Duodenal mucosa (tissue), 2 donors: ENCODE measurements around the gene GIPC2.
"Not testable (repeated sequence)": the region's sequence is repeated elsewhere in the genome, so short reads cannot be mapped to it uniquely, and the experiment has no call there.

ENCODE experiments used
- H3K27ac ChIP-seq: one replicate; pipeline ENCODE4 v1.7.0; 2013; ENCODE audit warnings: low read depth, low read length
- H3K27me3 ChIP-seq, 2 donors: one replicate each; pipeline ENCODE4 v1.7.0; 2013; ENCODE audit warnings: low read length in 2 of 2, control low read depth in 1 of 2; ENCODE audit not compliant: insufficient read depth in 2 of 2, control insufficient read depth in 1 of 2
- H3K36me3 ChIP-seq, 2 donors: one replicate each; pipeline ENCODE4 v1.7.0; 2013; ENCODE audit warnings: low read length in 2 of 2, control low read depth in 1 of 2; ENCODE audit not compliant: insufficient read depth in 2 of 2, control insufficient read depth in 1 of 2
- H3K4me1 ChIP-seq, 2 donors: one replicate each; pipeline ENCODE4 v1.7.0; 2013; ENCODE audit warnings: low read length in 2 of 2, control low read depth in 1 of 2; ENCODE audit not compliant: insufficient read depth in 2 of 2, control insufficient read depth in 1 of 2
- H3K4me3 ChIP-seq, 2 donors: one replicate each; pipeline ENCODE4 v1.7.0; 2013; ENCODE audit warnings: low read length in 2 of 2, low read depth in 1 of 2
- H3K9ac ChIP-seq, 2 donors: one replicate each; pipeline ENCODE4 v1.7.0; 2013; ENCODE audit warnings: low read length in 2 of 2, low read depth in 1 of 2
- H3K9me3 ChIP-seq, 2 donors: one replicate each; pipeline ENCODE4 v1.7.0; 2013; ENCODE audit warnings: low read length in 2 of 2, control low read depth in 1 of 2; ENCODE audit not compliant: control insufficient read depth in 1 of 2

GIPC2 gene

GRCh38 chr1:78045926-78046778 is at the start of gene GIPC2:
Gene GIPC2 (plus strand): TSS chr1:78045966. CDS start chr1:78046095, 129 bp downstream.
- Histone ChIP-seq H3K9ac (peak within 1 kb of the TSS; percentile 78 to 85), H3K4me3 (peak within 1 kb of the TSS; percentile 72 to 82), H3K27ac (peak within 1 kb of the TSS; percentile 72), H3K36me3 (no peaks in the 10 kb centered on the region), H3K4me1 (peaks cover 12 to 21% of the 10 kb centered on the region in 2 donors), H3K9me3 (no peaks in the 10 kb centered on the region), H3K27me3 (peaks cover 0 to 7% of the 10 kb centered on the region in 2 donors)

- no peak overlapping the region for H3K4me3 ChIP-seq
- no peak overlapping the region for H3K9ac ChIP-seq
- no peaks in the 10 kb centered on the region for H3K9me3 ChIP-seq
- H3K27ac ChIP-seq: no peak overlapping the region
- H3K36me3 ChIP-seq: no peaks in the 10 kb centered on the region
- no peaks in the 10 kb centered on the region for H3K27me3 ChIP-seq
- H3K4me1 ChIP-seq: peaks cover 0 to 6% of the 10 kb centered on the region in 2 donors
Measured at GRCh38 chr1:77996734-77997133, 49.0 kb upstream of the GIPC2 start.

- H3K9me3 ChIP-seq, H3K4me1 ChIP-seq, H3K27me3 ChIP-seq, H3K27ac ChIP-seq, H3K9ac ChIP-seq, H3K36me3 ChIP-seq, H3K4me3 ChIP-seq: not testable (repeated sequence)
Measured at GRCh38 chr1:78000536-78000935, 45.2 kb upstream of the GIPC2 start.

GRCh38 chr1:78003070-78003746 is 42.6 kb upstream of the GIPC2 start:
- H3K9ac ChIP-seq: no peak overlapping the region
- H3K4me3 ChIP-seq: no peak overlapping the region
- no peaks in the 10 kb centered on the region for H3K36me3 ChIP-seq

GRCh38 chr1:78003882-78004718 is 41.7 kb upstream of the GIPC2 start:
- H3K4me3 ChIP-seq: peak overlapping the region; percentile 73 to 90
- H3K36me3 ChIP-seq: no peaks in the 10 kb centered on the region
- peak overlapping the region; percentile 83 for H3K27ac ChIP-seq

More at GRCh38 chr1:78003070-78003746, 42.6 kb upstream of the GIPC2 start:
- no peak overlapping the region for H3K27ac ChIP-seq
- no peaks in the 10 kb centered on the region for H3K27me3 ChIP-seq
- no peaks in the 10 kb centered on the region for H3K9me3 ChIP-seq
- peaks cover 0 to 18% of the 10 kb centered on the region in 2 donors for H3K4me1 ChIP-seq

GRCh38 chr1:78004719-78005447 is 40.9 kb upstream of the GIPC2 start, which contains the start of gene DNAJB4:
Gene DNAJB4 (plus strand): TSS chr1:78004939. CDS start chr1:78005111, 172 bp downstream.
- H3K9ac ChIP-seq: peak within 1 kb of the TSS; percentile 33 to 98
- H3K27me3 ChIP-seq: no peaks in the 10 kb centered on the region
- H3K36me3 ChIP-seq: no peaks in the 10 kb centered on the region
- H3K9me3 ChIP-seq: no peaks in the 10 kb centered on the region
- peaks cover 0 to 18% of the 10 kb centered on the region in 2 donors for H3K4me1 ChIP-seq
- H3K4me3 ChIP-seq: peak within 1 kb of the TSS; percentile 73 to 90
- H3K27ac ChIP-seq: peak within 1 kb of the TSS; percentile 83

More at GRCh38 chr1:78003882-78004718, 41.7 kb upstream of the GIPC2 start:
- Histone ChIP-seq H3K4me1 (peaks cover 0 to 18% of the 10 kb centered on the region in 2 donors), H3K27me3 (no peaks in the 10 kb centered on the region), H3K9me3 (no peaks in the 10 kb centered on the region), H3K9ac (peak overlapping the region; percentile 33 to 98)

- H3K4me1 ChIP-seq: peaks cover 0 to 18% of the 10 kb centered on the region in 2 donors
Measured at GRCh38 chr1:78005448-78005722, 40.4 kb upstream of the GIPC2 start.

GRCh38 chr1:78005755-78006154 is 40.0 kb upstream of the GIPC2 start:
- no peaks in the 10 kb centered on the region for H3K9me3 ChIP-seq
- peak overlapping the region; percentile 73 to 90 for H3K4me3 ChIP-seq
- peak overlapping the region; percentile 33 to 98 for H3K9ac ChIP-seq
- no peaks in the 10 kb centered on the region for H3K27me3 ChIP-seq
- H3K36me3 ChIP-seq: no peaks in the 10 kb centered on the region
- H3K27ac ChIP-seq: peak overlapping the region; percentile 27
- H3K4me1 ChIP-seq: peaks cover 0 to 18% of the 10 kb centered on the region in 2 donors

More at GRCh38 chr1:78005448-78005722, 40.4 kb upstream of the GIPC2 start:
- H3K36me3 ChIP-seq: no peaks in the 10 kb centered on the region
- peak overlapping the region; percentile 33 to 98 for H3K9ac ChIP-seq
- no peaks in the 10 kb centered on the region for H3K27me3 ChIP-seq
- peak overlapping the region; percentile 73 to 90 for H3K4me3 ChIP-seq
- H3K27ac ChIP-seq: peak overlapping the region; percentile 83
- no peaks in the 10 kb centered on the region for H3K9me3 ChIP-seq

GRCh38 chr1:78006521-78006920 is 39.2 kb upstream of the GIPC2 start:
- Histone ChIP-seq H3K36me3 (no peaks in the 10 kb centered on the region), H3K9ac (peak overlapping the region in 1 of 2 donors; percentile 57), H3K9me3 (no peaks in the 10 kb centered on the region), H3K27ac (peak overlapping the region; percentile 3), H3K4me3 (peak overlapping the region; percentile 73 to 90), H3K4me1 (peaks cover 0 to 18% of the 10 kb centered on the region in 2 donors), H3K27me3 (no peaks in the 10 kb centered on the region)
